PFSK-1 (cell line): ENCODE results near the gene SH3PXD2A.

Experiments used
- FOXP2 ChIP-seq: optimal IDR thresholded peaks from 2 replicates; pipeline ENCODE3; 2011; ENCODE audit warnings: borderline replicate concordance, control low read depth, inconsistent platforms; ENCODE audit not compliant: insufficient read depth; ENCODE audit errors: extremely low read length, extremely low read depth
- POLR2AphosphoS5 ChIP-seq: IDR thresholded peaks from 2 replicates; pipeline ENCODE4 v1.6.1; 2012; ENCODE audit warnings: low read depth, mild to moderate bottlenecking, control low read depth, low read length, moderate library complexity
- SIN3A ChIP-seq: IDR thresholded peaks from 2 replicates; pipeline ENCODE4 v1.6.1; 2012; ENCODE audit warnings: mild to moderate bottlenecking, low read length, moderate library complexity, borderline replicate concordance; ENCODE audit not compliant: insufficient read depth
- TAF1 ChIP-seq: IDR thresholded peaks from 2 replicates; pipeline ENCODE4 v1.6.1; 2012; ENCODE audit warnings: low read length, control low read depth, borderline replicate concordance; ENCODE audit not compliant: insufficient read depth
- TF ChIP-seq, protein P1 (sequence below), 2 experiments: IDR thresholded peaks; 2 replicates each; pipeline versions ENCODE4 v1.6.1 to v1.8.0; 2011 to 2012; ENCODE audit warnings: low read depth in 2 of 2, low read length in 2 of 2, control low read depth in 1 of 2, inconsistent platforms in 1 of 2, mild to moderate bottlenecking in 1 of 2, moderate library complexity in 1 of 2; ENCODE audit not compliant: insufficient read depth in 1 of 2

Gene SH3PXD2A

DNA sequence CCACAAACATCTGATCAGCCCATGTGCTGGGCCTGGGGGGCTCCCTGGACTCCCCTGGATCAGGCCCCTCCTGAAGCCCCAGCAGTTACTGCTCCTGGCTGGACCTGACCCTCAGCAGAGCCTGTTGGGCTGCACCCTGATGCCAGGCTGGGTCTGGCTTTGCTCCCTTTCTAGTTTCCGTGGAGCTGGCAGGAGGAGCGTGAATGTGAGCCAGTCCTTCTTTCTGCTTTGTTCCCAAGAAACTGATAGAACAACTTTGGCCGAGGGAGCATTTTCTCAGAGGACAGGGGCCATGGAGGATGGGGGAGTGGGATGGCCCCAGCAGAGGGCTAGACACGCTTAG, 233.6 kb downstream of the SH3PXD2A start:
- TF ChIP-seq, protein P1, sequence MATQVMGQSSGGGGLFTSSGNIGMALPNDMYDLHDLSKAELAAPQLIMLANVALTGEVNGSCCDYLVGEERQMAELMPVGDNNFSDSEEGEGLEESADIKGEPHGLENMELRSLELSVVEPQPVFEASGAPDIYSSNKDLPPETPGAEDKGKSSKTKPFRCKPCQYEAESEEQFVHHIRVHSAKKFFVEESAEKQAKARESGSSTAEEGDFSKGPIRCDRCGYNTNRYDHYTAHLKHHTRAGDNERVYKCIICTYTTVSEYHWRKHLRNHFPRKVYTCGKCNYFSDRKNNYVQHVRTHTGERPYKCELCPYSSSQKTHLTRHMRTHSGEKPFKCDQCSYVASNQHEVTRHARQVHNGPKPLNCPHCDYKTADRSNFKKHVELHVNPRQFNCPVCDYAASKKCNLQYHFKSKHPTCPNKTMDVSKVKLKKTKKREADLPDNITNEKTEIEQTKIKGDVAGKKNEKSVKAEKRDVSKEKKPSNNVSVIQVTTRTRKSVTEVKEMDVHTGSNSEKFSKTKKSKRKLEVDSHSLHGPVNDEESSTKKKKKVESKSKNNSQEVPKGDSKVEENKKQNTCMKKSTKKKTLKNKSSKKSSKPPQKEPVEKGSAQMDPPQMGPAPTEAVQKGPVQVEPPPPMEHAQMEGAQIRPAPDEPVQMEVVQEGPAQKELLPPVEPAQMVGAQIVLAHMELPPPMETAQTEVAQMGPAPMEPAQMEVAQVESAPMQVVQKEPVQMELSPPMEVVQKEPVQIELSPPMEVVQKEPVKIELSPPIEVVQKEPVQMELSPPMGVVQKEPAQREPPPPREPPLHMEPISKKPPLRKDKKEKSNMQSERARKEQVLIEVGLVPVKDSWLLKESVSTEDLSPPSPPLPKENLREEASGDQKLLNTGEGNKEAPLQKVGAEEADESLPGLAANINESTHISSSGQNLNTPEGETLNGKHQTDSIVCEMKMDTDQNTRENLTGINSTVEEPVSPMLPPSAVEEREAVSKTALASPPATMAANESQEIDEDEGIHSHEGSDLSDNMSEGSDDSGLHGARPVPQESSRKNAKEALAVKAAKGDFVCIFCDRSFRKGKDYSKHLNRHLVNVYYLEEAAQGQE (IDR thresholded peaks at IDR 0.05; ENCODE audit: insufficient read depth in 1 of 2, low read depth in 2 of 2, low read length in 2 of 2): no peak
- TF ChIP-seq POLR2AphosphoS5 (no peak), FOXP2 (no peak), SIN3A (no peak), TAF1 (no peak)

GRCh38 chr10:103620891-103621782, 234.2 kb downstream of the SH3PXD2A start:
- TF ChIP-seq SIN3A (no peak), FOXP2 (no peak), POLR2AphosphoS5 (no peak), TAF1 (no peak)
- TF ChIP-seq, protein P1 (IDR thresholded peaks at IDR 0.05; ENCODE audit: insufficient read depth in 1 of 2, low read depth in 2 of 2, low read length in 2 of 2): no peak

GRCh38 chr10:103620352-103620740, 235.0 kb downstream of the SH3PXD2A start:
- no peak for TF ChIP-seq POLR2AphosphoS5
- TF ChIP-seq, protein P1 (IDR thresholded peaks at IDR 0.05; ENCODE audit: insufficient read depth in 1 of 2, low read depth in 2 of 2, low read length in 2 of 2): no peak
- TF ChIP-seq TAF1: no peak
- TF ChIP-seq SIN3A: no peak

- TF ChIP-seq FOXP2 (no peak), POLR2AphosphoS5 (no peak), SIN3A (no peak), TAF1 (no peak)
- TF ChIP-seq, protein P1 (IDR thresholded peaks at IDR 0.05; ENCODE audit: insufficient read depth in 1 of 2, low read depth in 2 of 2, low read length in 2 of 2): no peak
Measured at GRCh38 chr10:103619424-103620351, 235.7 kb downstream of the SH3PXD2A start.
